HG02763 (cell line): ENCODE measurements around the gene CDK14.
"Not testable (repeated sequence)": the region's sequence is repeated elsewhere in the genome, so short reads cannot be mapped to it uniquely, and the experiment has no call there.

Experiments
- ATAC-seq: cut with Tn5 transposase; IDR thresholded peaks from one replicate; pipeline ENCODE4 v1.9.1; 2021; ENCODE audit warnings: mild to moderate bottlenecking, moderate library complexity; ENCODE audit not compliant: unreplicated experiment

The CDK14 gene

DNA sequence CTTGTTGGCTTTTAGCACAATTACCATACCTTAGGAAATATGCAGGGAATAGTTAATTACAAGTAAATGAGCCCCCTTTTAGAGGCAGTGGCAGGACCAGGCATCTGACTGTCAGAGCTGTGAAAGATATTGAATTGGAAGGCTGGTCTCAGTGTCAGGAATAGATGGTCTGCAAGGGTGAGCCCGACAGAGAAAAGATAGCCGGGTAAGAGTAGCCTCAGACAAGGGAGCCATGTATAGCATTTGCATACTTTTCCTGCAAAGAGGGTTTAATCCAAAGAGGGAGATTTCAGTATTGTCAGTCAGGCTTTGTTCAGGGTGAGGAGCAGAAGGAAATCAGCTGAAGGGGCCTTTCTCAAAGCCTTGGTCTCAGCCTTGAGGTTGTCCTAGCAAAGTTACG, 539.2 kb downstream of the CDK14 start:
- no peak for ATAC-seq

DNA sequence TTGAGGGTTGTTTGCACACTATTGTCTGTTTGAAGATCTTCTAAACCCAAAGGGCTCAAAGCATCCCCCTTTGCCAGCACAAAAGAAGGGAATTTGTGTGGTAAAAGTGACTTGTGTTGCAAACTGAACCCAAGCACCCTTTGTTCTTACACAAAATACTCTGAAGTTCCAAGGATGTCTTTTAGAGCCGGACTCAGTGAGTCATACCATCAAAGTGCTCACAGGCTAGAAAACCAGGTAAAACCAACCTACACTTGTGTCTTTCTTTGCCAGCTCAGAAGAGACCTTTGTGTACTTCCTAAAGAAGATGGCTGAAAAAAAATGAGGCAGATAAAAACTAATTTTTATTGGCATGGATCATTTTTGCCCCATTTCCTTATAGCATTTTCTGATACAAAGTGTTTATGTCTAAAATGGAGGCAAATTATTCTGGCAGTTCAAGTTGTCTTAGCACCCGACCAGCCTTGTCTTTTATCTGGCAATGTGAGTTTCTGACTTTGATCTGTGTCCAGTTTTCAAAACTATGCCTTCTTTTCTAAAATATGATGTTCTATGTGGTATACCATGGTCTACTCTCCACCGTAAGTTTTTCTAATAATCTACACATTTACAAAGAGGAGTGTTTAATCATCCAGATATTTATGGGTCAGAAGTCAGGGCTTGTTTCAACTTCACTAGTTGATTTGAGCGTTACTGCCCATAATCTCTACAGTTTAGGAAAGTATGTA, 539.7 kb downstream of the CDK14 start:
- no peak for ATAC-seq

DNA sequence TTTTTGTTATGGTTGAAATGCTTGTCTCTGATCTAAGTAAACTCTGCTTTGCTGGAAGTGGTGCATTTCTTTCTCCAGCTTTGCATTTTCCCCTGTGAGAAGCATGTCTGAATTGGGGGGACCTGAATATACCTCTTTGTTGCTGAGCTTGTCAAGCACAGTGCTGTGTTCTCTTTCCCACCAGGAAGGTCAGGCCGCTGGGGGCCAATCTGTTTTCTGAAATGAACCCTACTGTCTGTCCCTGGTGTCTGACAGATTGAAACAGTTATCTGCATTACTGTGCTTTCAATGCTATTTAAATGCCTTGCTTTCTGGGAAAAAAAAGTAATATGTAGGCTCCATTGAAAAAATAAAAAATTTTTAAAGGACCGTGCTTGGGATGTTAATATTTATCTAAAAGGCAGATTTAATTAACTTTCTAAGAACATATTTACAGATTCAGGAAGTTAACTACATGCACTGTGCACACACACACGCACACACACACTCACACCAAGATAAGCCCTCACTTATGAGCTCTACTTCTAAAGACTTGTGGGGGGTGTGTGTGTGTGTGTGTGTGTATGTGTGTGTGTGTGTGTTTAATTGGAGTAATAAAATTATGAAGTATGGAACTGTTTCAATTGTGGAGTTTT, 541.1 kb downstream of the CDK14 start:
- no peak for ATAC-seq

DNA sequence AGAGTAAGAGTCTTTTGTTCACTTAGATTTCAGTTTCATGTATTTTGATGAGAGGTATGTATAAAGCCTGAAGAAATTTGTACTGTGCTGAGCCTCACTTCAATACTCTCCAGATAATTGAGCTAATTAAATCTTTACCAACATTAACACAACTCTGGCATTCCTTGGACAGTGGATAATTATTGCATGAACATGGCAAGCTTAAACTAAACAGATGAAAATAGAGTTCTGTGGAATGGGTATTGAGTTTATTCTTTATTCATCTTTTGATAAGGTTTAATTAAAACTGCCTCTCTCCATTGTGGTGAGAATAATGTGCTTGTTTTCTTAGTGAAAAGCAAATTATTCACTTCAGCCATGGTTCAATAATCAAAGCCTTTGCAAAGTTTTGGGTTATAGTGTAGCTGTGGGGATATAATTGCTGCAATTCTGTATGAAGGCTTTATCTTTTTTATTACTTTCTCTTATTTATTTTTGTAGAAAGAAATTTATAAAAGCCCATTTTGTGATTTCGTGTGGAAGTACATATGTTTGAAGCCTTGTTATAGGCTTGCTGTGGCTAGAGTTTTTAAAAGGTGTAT, 541.8 kb downstream of the CDK14 start:
- no peak for ATAC-seq

DNA sequence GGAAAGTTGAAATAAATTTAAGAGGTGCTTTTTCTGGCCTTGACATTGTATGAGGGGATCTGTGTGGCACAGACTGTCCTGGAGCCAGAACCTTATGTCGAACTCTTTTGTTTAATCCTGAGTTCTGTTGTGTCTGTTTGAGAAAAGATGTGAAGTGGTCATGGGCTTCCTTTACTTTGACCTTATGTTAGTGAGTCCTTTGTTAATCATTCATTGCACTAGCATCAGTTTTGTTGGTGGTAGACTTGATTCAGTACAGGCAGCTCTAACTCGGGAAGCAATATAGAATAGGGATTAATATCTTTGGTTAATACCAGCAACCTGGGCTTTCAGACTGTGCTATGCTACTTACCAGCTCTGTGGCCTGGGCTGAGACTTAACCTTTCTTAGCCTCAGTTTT, 544.2 kb downstream of the CDK14 start:
- ATAC-seq, result no peak

DNA sequence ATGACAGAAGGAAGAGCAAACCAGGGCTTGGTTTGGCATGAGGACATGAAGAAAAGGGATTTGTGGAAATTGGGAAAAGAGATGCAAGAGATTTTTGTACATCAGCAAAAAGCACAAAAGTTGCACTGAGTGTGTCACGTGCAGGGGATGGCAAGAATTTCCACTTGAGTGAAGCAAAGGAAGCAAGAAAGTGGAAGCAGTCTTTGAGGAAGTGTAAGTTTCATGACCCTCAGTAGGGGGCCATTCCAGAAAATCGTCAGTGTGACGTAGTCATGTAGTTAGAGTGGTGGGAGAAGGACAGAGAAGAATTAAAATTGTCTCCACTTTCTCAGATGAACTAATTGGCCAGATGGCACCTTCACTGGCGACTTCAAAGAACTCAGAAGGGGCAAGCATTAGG, 544.9 kb downstream of the CDK14 start:
- no peak for ATAC-seq

DNA sequence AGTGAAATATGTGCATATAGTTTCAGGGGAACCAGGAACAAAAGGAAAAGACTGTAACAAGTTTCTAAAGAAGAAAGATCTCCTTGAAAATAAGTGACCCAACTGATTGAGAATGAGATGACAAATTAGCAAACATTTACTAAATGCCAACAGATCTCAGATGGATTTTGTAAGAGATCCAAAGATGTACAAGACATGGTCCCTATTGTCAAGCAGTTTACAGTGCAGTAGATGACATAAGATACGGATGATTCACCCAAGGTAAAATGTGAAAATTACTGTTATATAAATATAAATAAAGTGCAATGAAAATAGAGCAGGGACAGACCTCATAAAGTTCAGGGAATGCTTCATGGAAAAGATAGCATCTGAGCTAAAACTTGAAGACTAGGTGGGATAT, 546.6 kb downstream of the CDK14 start:
- ATAC-seq, result no peak

DNA sequence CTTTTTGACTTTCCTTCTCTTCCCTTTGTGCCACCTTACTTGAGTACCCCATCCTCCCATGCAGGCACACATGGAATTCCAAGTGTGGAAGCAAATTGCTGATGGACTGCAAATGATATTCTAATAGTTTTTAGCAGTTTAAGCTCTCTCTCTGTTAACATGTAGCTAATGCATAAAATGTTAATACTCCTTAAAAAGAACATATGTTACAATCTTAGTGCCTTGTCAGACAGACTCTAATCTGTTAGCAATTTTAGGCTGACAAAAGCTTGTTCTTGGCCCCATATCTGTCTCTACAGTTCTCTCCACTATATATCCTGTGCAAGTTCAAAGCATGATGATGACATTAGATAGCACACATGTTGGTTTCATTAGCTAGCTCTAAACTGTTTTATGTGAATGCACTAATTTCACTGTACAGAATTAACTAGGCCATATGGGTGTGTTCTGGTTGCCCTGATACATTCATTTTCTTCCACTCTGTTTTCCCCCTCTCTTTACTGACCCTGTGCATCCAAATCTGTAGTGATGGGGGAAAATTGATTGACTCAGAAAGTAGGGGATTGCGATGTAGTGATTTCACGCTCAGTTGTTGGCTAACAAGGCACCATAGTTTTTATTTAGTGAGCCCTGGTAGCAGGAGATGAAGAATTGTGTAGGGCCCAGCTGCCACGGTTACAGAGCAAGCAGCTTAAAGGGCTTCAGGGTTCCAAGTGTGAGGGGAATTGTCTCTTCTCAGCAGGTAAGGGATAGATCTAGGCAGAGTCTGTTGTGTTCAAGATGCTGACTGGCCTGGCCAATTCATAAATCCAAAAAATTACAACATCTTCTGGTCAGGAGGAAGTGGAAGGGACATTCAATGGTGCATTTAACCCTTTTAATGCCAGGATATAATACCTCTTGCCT, 553.5 kb downstream of the CDK14 start:
- ATAC-seq, result no peak

DNA sequence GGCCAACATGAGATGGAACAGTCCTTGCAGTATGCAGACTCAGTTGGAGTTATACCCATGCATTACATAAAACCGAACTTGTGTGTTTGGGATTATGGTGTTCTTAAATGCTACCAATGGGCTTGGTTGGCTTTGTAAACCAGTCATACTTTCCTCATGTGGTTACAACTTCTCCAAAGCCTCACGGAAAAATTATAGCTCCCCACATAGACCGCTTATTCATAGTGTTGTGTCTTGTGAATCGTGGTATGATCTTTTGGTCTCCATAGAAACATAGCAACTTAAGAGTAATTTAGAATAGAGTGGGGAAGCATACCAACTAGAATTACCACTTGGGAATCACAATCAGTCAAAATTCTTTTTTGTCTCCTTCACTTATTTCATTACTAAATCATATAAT, 555.8 kb downstream of the CDK14 start:
- no peak for ATAC-seq

DNA sequence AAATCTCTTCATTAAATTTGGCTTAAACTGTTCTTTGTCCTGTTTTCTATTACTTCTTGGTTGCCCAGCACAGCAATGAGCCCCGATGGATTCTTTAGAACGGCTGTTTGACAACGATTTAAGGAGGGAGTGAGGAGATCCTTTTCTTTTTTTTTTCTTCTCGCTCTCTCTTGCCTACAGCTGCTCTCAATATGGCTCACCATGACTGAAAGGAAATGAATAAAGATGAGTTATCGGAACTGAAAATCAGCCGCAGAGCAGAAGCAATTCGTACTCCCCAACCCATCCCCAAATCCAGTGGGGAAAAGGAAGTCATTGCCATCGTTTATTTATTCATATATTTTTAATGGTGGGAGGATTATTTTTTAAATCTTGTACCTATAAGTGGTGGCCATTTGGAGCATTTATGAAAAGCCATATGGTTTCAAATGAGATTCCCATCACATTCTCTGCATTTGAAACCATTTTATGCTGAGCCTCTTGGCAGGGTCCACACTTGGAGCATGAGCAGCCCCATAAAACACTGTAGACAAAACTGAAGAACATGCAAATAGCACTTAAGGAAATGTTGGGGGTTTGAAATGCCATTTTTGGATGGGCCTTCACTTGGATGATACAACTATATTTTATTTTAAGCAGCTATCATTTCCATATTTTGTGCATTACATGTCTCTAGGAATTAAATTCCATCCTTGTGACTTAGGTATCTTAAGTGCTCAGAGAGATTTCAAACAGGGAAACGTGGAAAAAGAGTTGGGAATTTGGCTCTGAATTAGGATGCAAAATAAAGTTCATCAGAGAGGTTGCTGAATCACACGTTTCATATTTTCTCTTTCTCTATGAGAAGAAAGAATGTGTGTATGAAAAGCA, 560.4 kb downstream of the CDK14 start:
- ATAC-seq, result no peak

DNA sequence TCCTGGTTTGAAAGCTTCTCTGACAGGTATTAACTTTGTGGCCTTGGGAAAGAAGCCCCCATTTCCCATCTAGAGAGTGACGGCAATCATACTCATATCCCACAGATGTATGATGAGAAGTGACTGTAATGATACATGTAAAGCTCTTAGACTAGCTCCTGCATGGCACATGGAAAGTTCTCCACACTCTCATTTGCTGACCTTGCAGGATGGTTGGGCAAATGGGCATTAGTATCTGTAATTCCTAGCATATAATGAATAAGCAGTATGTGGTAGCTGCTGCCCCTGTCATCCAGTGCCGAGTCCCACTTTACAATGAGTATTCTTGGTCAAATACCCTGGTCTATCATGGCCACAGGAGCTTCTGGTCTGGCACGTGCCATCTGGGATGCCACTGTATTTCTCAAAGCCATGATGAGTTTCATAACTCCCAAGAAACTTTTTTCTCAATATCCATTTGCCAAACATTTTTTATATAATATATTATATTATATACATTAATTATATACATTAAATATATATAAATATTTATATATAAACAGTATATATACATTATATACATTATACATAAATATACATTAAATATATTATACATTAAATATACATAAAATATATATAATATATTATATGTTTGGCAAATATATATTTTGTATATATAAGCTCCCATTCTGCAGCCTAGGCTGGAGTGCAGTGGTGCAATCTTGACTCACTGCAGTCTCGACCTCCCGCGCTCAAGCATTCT, 561.6 kb downstream of the CDK14 start:
- ATAC-seq, result no peak

DNA sequence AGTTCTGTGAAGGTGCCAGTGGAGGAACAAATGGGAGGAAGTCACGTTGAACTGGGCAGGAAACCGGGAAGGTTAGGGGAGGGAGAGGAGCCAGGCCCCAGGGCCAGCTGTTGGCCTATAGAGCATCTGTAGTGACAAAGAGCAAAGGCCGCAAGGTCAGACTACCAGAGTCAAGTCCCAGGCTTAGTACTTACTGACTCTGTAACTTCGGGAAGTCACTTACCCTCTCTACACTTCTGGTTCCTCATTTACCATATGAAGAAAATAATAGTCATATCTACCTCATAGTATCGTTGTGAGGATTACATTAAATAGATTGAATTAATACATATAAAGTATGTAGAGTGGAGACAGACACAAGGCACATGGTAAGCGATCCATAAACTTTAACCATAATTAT, 566.3 kb downstream of the CDK14 start:
- no peak for ATAC-seq

DNA sequence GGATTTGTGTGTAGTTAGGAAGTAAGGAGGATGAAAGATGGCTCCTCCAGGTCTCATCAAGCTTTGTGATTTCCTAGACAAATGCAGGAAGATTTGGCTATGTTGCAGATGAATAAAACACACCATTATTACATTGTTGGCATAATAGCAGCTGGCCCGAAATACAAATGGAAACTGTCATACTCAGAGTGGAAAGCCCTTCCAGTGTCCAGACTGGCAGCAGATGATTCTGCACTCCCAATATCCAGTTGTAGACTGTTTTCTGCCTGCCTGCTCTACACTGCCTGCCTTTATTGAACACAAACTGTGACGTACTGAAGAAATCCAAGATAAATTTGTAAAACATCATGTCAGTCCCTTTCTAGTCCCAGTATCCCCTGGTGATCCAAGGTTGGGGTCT, 568.4 kb downstream of the CDK14 start:
- no peak for ATAC-seq

DNA sequence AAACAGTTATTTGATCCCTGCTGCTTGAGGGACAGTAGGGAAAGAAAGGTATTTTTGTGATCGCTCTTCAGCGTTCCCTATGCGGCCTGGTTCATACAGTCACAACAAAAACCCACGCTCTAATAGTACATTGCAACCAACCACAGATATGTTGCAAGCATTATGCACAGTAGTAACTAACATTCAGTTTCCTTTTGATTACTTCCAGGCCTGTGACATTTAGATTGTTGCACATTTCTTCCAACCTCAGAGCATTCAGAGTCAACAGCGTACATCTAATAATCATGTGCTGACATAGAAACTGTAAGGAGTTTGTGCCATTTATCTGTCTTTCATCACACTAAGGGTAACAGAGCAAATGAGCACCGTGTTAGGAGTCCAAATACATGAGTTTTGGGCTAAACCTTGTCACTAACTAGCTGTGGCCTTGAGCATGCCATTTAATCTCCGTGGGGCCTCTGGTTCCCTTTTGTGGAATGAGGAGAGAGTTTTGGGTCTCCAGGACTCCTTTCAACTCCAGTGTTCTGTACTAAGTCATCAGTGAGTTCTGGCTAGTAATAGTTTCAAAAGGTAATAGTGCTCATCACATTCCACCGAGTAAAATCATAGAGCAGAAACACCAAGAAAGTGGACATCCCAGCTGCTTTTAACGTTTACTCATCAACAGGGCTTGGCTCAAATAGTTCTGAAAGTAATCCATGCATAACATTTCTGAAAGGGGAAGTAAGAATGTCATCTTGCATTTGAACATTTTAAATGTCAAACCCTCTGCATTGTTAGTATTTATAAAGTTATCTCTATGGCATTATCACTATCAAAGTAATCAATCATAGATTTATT, 569.1 kb downstream of the CDK14 start:
- ATAC-seq, result peak; percentile 86

DNA sequence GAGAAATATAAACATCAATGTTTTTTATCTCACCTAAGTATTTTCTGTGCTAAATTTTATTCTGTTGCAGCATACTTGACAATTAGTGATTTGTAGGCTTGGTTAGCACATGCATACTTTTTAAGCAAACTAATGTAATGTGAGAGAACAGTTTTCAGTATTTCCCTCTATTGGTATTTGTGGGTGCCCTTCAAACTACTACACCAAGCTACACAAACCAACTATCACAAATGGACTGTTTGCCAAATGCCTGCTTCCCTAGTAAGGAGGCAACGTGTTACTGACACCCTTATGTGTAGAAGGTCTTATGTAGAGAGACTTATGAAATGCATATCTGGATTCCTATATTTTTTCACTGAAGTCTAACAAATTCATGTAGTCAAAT, 569.7 kb downstream of the CDK14 start:
- ATAC-seq, result peak; percentile 28

DNA sequence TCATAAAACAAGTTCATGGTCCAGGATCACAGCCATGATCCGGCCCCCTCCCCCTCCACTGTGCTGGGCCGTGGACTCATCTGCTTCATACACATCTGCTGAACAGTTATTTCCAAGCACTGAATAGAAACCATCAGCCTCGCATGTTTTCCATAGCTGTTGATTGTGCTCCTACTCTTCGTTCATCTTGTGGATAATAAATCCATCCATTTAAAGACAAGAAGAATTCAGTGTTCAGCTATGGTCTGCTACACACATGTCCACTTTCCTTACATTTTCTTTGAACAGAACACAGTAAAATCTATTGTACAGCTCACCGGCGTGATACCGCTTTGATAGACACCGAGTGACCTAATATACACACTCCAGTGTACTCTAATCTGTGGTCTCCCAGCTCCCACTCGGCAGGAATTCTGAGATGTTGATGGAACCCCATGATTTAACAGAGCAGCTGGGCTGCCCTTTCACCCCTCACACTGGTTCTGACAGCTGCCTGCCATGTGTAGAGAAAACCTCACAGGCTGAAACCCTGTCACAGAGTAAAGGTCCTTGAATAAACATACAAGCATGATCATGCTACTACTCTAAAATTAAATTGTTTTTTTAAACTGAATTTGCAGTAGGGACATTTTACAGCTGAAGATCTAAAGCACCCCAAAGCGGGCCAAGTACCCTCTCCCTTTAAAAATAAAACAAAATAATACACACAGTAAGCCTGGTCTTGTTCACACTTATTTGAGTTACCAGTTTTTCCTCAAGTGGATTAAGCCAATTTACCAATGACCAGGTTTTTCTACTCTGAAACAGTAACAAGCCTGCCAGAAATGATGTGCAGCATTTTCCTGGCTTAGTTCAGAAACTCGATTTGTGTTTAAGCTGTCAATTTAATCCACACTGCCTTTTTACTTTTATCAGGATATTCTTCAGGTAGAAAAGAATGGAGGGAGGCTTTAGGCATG, 573.0 kb downstream of the CDK14 start:
- ATAC-seq, result no peak

DNA sequence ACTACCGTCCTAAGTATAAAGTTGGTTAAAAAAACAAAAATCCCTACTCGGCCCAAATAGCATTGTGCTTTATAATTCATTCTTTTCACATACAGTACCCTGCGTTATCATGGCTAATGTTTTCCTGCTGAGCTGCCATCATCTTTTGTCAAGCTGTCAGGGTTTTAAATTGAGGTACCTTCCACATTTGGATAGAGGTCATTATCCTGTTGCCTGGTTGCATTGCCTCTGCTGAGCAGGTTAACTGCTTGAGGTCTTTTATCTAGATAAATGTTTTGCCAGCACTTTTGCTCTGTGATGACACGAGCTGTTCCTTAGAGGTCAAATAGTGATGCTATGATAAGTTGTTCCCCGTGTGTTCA, 573.7 kb downstream of the CDK14 start:
- no peak for ATAC-seq

DNA sequence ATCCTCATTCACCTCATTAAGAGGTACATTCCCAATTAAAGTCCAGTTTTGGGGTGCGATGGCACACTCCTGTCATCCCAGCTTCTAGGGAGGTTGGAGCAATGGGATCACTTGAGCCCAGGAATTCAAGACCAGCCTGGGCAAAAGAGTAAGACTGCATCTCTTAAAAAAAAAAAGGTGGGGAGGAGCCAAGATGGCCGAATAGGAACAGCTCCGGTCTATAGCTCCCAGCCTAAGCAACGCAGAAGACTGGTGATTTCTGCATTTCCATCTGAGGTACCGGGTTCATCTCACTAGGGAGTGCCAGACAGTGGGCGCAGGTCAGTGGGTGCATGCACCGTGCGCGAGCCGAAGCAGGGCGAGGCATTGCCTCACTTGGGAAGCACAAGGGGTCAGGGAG, 577.1 kb downstream of the CDK14 start:
- not testable (repeated sequence) for ATAC-seq
